SU-DHL-6 (cell line): ENCODE measurements around the gene ZNF574.

ENCODE experiments used
- H2AFZ ChIP-seq: fragments of 200-600 bp; sonication (generic); 2 replicates; pipeline ENCODE4 v1.6.1; 2014; ENCODE audit warnings: low read depth, mild to moderate bottlenecking, moderate library complexity, mixed read lengths, antibody characterized with exemption, low read length; ENCODE audit not compliant: severe bottlenecking
- H3F3A ChIP-seq: fragments of 200-600 bp; shearing (Covaris generic); 2 replicates; pipeline ENCODE4 v1.6.0; 2016; ENCODE audit warnings: antibody characterized with exemption, mild to moderate bottlenecking; ENCODE audit not compliant: insufficient read depth
- H3K27ac ChIP-seq: fragments of 200-600 bp; sonication (generic); 2 replicates; pipeline ENCODE4 v1.5.1; 2016; ENCODE audit warnings: low read depth, mild to moderate bottlenecking, low read length, moderate library complexity, mixed read lengths
- H3K27me3 ChIP-seq: fragments of 200-600 bp; sonication (generic), shearing (Covaris generic); 2 replicates; pipeline ENCODE4 v1.6.0; 2014; ENCODE audit warnings: mild to moderate bottlenecking, low read length
- H3K36me3 ChIP-seq: fragments of 200-600 bp; sonication (generic); 2 replicates; pipeline ENCODE4 v1.6.1; 2014; ENCODE audit warnings: mild to moderate bottlenecking, low read length, mixed read lengths
- H3K4me2 ChIP-seq: fragments of 300-600, 200-600 bp; shearing (Covaris generic), sonication (generic); 2 replicates; pipeline ENCODE4 v1.6.0; 2014; ENCODE audit warnings: low read length, low read depth, mild to moderate bottlenecking; ENCODE audit not compliant: poor library complexity, severe bottlenecking
- H3K4me3 ChIP-seq: fragments of 200-600 bp; sonication (generic); 2 replicates; pipeline ENCODE4 v1.5.1; 2014; ENCODE audit warnings: antibody characterized with exemption, low read length, mild to moderate bottlenecking, mixed read lengths; ENCODE audit not compliant: insufficient read depth, poor library complexity, severe bottlenecking
- H3K79me2 ChIP-seq: fragments of 200-600 bp; sonication (generic); 2 replicates; pipeline ENCODE4 v1.6.1; 2014; ENCODE audit warnings: mild to moderate bottlenecking, low read length, moderate library complexity; ENCODE audit not compliant: insufficient read depth
- H3K9ac ChIP-seq: fragments of 200-600 bp; sonication (generic); 2 replicates; pipeline ENCODE4 v1.7.0; 2014; ENCODE audit warnings: mild to moderate bottlenecking, low read length
- H3K9me2 ChIP-seq: fragments of 200-600 bp; sonication (generic); replicated peaks from 2 replicates; pipeline ENCODE4 v1.6.1; 2014; ENCODE audit warnings: low read length; ENCODE audit not compliant: insufficient read depth
- H3K9me3 ChIP-seq: fragments of 200-600 bp; sonication (generic); 2 replicates; pipeline ENCODE4 v1.6.1; 2014; ENCODE audit warnings: low read length, mixed read lengths; ENCODE audit not compliant: insufficient read depth
- H4K20me1 ChIP-seq: fragments of 200-600 bp; sonication (generic); 2 replicates; pipeline ENCODE4 v1.6.1; 2014; ENCODE audit warnings: low read depth, mild to moderate bottlenecking, antibody characterized with exemption, low read length, moderate library complexity, mixed read lengths
- EZH2phosphoT487 ChIP-seq: fragments of 200-600 bp; sonication (generic), shearing (Covaris generic); conservative IDR thresholded peaks from 2 replicates; pipeline ENCODE4 v1.6.1; 2018; ENCODE audit warnings: mild to moderate bottlenecking, antibody characterized with exemption, low read length, moderate library complexity, mixed read lengths
- TF ChIP-seq, protein P1 (sequence below): fragments of 200-600 bp; sonication (generic); IDR thresholded peaks from one replicate; pipeline ENCODE4 v1.5.1; 2017; ENCODE audit warnings: antibody characterized with exemption, mild to moderate bottlenecking, low read length, moderate library complexity; ENCODE audit not compliant: insufficient read depth, poor library complexity, severe bottlenecking

ZNF574 gene

GRCh38 chr19:42116308-42117075, 40.5 kb downstream of the ZNF574 start:
- peaks cover 47% of the 10 kb centered on the region for H3F3A ChIP-seq
- H3K4me3 ChIP-seq, result no peak overlapping the region
- no peaks in the 10 kb centered on the region for H3K27me3 ChIP-seq
- no peaks in the 10 kb centered on the region for H4K20me1 ChIP-seq
- peak overlapping the region; percentile 62 for H3K4me2 ChIP-seq
- H3K9me3 ChIP-seq, result no peaks in the 10 kb centered on the region
- H3K9ac ChIP-seq, result peak overlapping the region; percentile 47; the same call in 1 of the 2 replicates
- no peaks in the 10 kb centered on the region for H3K9me2 ChIP-seq
- peak overlapping the region; percentile 96 for H3K27ac ChIP-seq
- H3K79me2 ChIP-seq, result no peaks in the 10 kb centered on the region
- TF ChIP-seq, protein P1, sequence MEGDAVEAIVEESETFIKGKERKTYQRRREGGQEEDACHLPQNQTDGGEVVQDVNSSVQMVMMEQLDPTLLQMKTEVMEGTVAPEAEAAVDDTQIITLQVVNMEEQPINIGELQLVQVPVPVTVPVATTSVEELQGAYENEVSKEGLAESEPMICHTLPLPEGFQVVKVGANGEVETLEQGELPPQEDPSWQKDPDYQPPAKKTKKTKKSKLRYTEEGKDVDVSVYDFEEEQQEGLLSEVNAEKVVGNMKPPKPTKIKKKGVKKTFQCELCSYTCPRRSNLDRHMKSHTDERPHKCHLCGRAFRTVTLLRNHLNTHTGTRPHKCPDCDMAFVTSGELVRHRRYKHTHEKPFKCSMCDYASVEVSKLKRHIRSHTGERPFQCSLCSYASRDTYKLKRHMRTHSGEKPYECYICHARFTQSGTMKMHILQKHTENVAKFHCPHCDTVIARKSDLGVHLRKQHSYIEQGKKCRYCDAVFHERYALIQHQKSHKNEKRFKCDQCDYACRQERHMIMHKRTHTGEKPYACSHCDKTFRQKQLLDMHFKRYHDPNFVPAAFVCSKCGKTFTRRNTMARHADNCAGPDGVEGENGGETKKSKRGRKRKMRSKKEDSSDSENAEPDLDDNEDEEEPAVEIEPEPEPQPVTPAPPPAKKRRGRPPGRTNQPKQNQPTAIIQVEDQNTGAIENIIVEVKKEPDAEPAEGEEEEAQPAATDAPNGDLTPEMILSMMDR, result no peak
- TF ChIP-seq EZH2phosphoT487, result no peak
- H3K36me3 ChIP-seq, result 0 out of 2 replicates have a peak, but pooled peaks cover 4% of the 10 kb centered on the region
- no peak overlapping the region for H2AFZ ChIP-seq

DNA sequence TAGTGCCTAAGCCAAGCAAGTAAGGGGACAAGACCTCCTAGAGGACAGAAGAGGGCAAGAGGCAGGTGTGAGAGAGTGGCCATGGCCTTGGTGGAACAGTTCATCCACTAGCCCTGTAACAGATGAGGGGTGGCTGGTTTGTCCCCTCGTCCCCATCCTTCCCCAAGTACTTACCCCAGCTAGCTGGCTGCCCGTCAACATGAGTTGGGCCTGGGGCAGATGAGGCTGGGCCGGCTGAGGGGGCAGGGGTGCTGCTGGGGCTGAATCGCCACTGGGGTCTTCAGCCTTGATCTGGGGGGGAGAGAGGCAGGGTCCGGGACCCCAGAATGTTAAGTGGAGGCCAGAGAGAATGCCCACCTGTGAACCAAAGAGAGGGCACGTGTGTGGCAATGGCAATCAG, 41.1 kb downstream of the ZNF574 start:
- Histone ChIP-seq H3K9me3 (no peaks in the 10 kb centered on the region), H3K36me3 (0 out of 2 replicates have a peak, but pooled peaks cover 4% of the 10 kb centered on the region), H3F3A (peaks cover 51% of the 10 kb centered on the region), H3K4me3 (no peak overlapping the region), H3K79me2 (no peaks in the 10 kb centered on the region), H3K27me3 (no peaks in the 10 kb centered on the region), H3K4me2 (no peak overlapping the region), H3K9me2 (no peaks in the 10 kb centered on the region), H3K9ac (no peak overlapping the region), H4K20me1 (no peaks in the 10 kb centered on the region), H2AFZ (no peak overlapping the region), H3K27ac (no peak overlapping the region)
- TF ChIP-seq, protein P1, result no peak
- TF ChIP-seq EZH2phosphoT487, result no peak

DNA sequence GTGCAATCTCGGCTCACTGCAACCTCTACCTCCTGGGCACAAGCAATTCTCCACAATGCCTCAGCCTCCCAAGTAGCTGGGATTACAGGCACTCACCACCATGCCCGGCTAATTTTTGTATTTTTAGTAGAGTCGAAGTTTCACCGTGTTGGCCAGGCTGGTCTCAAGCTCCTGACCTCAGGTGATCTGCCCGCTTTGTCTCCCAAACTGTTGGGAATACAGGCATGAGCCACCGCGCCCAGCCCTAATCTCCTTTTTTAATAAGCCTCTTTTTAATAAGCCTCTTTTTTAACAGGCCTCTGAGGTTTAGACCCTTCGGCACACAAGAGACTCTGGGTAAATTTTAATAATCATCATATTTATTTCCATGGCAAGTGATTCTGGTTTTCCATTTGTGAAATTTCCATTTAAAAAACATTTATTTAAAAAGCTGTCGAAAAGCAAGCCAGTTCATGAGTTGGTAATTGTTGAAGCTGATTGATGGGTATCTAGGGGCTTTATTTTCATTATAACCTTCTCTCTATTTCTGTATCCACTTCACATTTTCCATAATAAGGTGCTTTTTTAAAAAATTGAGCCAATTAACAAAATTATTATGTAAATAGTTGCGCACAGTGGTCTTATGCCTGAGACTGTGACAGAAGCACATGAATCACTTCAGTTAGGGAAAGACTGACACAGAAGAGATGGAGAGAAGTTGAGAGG, 44.5 kb downstream of the ZNF574 start:
- peaks cover 60% of the 10 kb centered on the region for H3F3A ChIP-seq

More for the DNA sequence above, 44.5 kb downstream of the ZNF574 start:
- Histone ChIP-seq H3K9ac (peak overlapping the region; percentile 58), H3K27me3 (no peaks in the 10 kb centered on the region), H3K27ac (peak overlapping the region; percentile 96), H3K9me2 (no peaks in the 10 kb centered on the region), H3K4me2 (peak overlapping the region; percentile 49), H3K36me3 (peaks cover 10% of the 10 kb centered on the region; the same call in 1 of the 2 replicates), H4K20me1 (no peaks in the 10 kb centered on the region), H3K4me3 (no peak overlapping the region), H3K9me3 (no peaks in the 10 kb centered on the region), H2AFZ (no peak overlapping the region), H3K79me2 (peaks cover 31% of the 10 kb centered on the region)
- TF ChIP-seq, protein P1, result no peak
- TF ChIP-seq EZH2phosphoT487, result no peak
